ENCODE data around the gene NPHP4.

DNA sequence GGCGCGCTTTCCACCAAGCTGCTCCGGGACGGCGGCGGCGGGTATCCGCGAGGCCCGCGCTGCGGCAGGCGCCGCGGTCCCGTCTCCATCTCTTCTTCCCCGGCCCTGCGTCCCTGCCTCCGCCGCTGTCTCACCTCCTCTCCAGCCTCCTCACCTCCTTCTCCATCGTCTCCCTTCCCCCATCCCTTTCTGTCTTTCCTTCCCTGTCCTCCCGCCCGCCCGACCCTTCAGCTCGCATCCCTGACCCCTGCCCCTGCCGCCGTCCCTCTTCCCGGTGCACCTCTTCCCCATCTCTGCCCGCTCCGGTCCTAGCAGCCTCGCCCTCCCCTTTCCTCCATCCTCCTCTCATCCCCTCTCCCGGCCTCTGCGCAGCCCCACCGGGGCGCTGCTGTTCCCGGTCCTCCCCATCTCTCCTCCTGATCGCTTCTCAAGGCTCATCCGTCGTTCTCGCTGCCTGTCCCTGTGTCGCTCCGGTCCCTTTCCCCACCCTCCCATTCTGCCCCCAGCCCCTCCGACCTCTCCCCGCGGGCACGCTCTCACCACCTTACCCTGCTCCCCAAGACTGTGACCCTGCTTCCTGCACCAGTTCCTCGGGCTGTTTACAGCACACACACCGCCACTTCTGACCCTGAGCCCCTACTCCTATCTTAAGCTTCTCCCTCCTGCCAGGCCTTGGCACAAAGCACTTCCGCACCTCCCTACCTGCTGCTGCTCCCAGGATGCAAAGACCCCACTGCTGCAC is 760 bp upstream of the NPHP4 start:
- TF ChIP-seq, protein P1, sequence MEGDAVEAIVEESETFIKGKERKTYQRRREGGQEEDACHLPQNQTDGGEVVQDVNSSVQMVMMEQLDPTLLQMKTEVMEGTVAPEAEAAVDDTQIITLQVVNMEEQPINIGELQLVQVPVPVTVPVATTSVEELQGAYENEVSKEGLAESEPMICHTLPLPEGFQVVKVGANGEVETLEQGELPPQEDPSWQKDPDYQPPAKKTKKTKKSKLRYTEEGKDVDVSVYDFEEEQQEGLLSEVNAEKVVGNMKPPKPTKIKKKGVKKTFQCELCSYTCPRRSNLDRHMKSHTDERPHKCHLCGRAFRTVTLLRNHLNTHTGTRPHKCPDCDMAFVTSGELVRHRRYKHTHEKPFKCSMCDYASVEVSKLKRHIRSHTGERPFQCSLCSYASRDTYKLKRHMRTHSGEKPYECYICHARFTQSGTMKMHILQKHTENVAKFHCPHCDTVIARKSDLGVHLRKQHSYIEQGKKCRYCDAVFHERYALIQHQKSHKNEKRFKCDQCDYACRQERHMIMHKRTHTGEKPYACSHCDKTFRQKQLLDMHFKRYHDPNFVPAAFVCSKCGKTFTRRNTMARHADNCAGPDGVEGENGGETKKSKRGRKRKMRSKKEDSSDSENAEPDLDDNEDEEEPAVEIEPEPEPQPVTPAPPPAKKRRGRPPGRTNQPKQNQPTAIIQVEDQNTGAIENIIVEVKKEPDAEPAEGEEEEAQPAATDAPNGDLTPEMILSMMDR (IDR thresholded peaks at IDR 0.05; ENCODE audit: low read depth, low read length, poor library complexity, severe bottlenecking) = no peak
- no peak for TF ChIP-seq EZH2phosphoT487 (IDR thresholded peaks at IDR 0.05; ENCODE audit: borderline replicate concordance, low read length)
